Measurements from ENCODE around the gene MRPL14. TPM values are rescaled to one million over a fixed set of nuclear protein-coding genes. Genes with fewer than 3 reads are reported as not detected.
"Not testable (repeated sequence)": the region's sequence is repeated elsewhere in the genome, so short reads cannot be mapped to it uniquely, and the experiment has no call there.

The MRPL14 gene
- total RNA-seq, 1 donor from 2014 or later, result 70.8 TPM

DNA sequence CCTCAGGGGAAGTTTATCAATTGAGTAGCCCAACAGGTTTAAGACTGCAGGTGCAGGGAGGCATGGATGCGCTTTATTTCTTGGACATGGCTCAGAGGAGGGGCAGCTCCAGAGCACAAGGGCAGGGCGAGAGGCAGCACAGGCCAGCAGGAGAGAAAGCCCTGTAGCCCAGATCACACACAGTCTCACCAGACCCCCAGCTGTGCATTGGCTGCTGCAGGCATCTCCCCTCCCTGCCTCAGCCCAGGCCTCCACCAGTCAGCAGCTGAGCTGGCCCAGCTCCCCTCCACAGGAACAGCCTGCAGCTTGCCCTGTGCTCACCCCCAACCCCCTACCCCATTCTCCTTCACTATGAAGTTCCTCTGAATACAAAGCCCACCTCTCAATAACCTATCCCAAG lies 24.7 kb downstream of the MRPL14 start:
- DNase-seq (ENCODE audit: low read depth, low spot score), result no peak

DNA sequence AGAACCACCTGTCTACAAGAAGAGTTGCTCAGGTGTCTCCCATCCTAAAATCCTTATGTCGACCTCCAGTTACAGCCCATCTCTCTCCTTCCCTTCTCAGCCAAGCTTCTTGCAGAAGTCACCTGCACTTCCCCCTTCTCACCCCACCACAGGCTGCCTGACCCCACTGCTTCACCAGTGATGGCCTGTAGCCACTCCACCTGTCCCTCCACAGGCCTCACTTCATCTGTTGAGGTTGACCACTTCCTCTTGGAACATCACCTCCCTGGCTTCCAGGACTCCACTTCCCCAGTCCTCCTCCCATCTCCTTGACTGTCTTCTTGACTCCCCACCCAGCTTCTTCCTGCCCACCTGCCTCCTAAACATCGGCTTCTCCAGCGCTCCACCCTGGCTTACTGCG lies 25.4 kb downstream of the MRPL14 start:
- no peak for DNase-seq (ENCODE audit: low read depth, low spot score)

DNA sequence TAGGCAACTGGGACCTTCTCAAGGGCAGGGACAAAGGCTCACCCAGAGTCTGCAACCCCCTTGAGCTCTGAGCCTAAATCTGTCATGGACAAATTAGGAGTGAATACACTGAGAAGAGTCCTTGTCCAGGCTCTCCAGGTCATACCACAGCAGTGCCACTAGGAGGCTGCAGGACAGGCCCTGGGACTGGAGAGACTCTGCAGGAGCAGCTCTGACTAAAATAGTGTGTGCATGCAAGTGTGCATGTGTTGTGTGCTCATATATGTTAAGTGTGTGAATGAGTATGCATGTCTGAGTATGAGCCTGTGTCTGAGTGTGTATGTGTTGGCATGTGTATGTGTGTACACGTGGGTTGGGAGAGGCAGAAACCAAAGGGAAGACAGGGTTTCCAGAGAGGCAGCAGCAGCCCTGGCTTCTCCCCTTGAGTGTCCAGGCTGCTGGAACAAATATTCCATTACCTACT lies 27.1 kb downstream of the MRPL14 start:
- DNase-seq (ENCODE audit: low read depth, low spot score), result peak; percentile 24

DNA sequence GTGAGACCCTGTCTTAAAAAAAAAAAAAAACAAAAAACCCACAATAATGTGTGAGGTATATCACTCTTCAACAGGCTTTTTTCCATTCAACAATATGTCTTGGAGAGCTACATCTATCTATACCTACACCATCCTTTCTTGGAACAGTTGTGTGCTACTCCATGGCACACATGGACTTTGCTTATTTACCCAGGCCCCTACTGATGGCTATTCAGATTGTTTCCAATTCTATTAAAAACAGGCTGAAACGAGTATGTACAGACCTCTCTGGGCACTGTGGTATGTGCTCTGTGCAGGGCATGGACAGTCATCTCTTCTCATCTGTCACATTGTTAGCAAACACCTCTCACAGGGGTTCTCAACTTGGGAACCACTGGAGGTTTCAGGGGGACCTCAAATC lies 28.1 kb downstream of the MRPL14 start:
- no peak for DNase-seq (ENCODE audit: low read depth, low spot score)

DNA sequence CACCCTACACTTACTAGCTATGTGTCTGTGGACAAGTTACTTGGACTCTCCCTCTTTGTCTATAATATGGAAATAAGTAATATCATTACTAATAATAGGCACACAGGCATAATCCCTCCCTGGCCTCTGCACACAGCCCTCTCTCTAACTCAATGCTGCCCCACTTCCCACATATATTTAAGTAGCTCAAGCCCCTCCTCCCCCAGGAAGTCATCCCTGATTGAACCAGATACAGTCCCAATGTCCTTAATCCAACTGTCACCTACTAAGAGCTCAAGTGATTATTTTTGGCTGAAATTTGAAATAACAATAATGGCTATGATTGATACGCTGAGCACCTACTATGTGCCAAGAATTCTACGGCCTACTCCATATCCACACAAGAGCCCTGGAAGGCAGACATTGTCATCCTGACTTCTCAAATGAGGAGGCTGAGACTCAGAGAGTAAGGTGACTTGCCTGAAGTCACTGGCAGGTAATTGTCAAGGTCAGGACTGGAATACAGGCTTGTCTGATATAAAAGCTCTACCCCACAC lies 29.4 kb downstream of the MRPL14 start:
- no peak for DNase-seq (ENCODE audit: low read depth, low spot score)

DNA sequence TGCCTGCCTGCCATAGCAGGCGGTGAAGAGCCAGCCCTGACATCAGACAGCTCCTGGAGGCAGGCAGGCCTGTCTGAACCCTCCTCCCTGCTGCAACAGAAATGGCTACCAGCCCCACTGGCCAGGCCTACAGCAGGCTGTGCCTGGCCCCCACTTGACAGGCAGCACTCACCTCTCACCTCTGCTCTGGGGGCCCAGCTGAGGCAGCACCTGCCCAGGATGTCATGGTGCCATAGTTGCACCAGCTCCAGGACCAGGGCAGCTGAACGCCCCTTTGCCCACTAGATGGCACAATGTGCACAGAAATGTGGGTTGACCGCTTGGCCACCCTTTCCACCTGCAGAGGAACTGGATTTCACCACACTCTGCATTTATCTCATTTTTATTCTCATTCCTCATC lies 30.6 kb downstream of the MRPL14 start:
- peak; percentile 27 for DNase-seq (ENCODE audit: low read depth, low spot score)

DNA sequence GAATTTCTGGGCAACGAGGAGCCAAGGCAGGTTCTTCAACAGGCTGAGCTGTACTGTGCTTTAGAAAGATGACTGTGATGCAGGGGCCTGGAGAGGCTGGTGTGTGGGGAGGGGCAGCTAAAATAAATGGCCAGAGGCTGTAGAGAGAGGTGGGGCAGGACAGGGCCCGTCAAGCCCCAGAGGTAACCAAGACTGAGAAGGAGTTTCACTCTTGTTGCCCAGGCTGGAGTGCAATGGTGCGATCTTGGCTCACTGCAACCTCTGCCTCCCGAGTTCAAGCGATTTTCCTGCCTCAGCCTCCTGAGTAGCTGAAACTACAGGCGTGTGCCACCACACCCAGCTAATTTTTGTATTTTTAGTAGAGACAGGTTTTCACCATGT lies 32.0 kb downstream of the MRPL14 start:
- DNase-seq (ENCODE audit: low read depth, low spot score), result not testable (repeated sequence)

DNA sequence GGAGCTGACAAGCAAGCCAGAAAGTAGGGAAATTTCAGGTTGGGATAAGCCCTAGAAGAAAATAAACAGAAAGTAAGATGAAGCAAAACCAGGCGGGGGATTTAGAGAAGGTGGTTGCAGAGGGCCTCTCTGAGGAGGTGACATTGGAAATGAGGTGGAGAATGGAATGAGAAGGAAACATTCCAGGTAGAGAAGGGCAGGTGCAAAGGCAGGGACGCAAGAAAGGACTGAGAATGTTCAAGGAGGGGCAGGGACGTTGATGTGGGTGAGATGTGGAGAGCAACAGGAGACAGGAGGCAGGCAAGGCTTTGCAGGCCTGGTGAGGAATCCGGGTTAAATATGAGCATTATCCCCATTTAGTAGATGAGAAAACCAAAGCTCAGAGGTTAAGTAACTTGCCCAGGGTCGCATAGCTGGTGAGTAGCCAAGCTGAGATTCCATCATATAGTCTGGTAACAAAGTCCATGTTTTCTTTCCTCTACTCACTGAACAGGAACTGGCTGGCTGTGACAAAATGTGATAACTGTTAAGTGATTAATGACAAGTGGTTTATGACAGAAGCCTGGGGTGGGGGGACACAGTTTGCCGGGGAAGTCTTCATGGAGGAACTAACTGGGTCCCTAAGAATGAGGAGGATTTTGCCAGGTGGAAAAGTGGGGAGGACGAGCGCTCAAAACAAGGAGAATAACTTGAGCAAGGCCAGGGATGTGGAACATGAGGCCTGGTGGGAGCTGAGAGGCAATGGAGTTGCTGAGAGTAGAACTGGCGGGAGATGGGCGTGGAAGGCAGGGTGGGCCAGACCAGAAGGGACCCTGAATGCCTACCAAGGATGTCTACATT lies 32.6 kb downstream of the MRPL14 start:
- no peak for DNase-seq (ENCODE audit: low read depth, low spot score)

DNA sequence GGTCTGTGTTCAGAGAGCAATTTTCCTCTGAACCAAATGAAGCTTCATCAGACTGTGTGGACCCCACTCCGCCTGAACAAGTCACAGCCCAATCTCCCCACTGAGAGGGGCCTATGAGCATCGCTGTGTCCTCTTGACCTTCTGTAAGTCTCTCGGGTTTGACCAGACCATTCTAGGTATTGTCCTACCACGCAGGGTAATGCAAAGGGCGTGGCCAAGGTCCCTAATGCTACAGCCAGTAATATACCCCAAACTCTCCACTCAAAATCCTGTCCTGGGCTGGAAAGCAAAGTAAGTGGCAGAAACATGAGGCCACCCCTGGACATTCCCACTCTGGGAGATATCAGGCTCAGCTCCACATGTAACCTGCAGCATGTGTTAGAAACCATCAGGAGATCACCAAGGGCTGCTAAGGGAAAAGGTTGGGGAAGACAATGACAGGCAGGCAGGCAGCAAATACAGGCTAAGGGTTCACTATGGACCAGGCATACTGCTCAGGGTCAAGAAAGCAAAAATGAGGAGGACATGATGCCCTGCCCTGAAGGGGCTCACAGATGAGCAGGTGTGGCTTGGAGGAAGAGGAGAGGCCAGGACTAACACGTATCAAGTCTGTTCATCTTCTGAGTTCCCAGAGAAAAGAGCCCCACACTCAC lies 33.4 kb downstream of the MRPL14 start:
- DNase-seq (ENCODE audit: low read depth, low spot score), result no peak

DNA sequence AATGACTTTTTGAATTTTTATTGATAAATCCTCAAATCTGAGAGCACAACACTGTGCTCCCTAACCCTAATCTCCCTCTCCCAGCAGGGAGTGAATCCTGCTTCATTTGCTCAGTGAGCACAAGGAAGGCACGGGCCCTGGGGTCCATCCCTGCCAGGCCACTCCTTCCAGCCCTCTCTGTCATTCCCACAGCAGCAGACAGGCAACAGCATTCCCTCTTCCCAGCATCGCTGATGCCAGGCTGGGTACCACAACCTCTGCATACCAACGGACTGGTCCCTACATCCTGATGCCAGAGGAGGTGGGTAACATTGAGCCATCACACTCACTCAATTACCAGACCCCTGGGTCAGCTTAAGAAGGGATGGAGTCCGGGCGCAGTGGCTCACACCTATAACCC lies 34.2 kb downstream of the MRPL14 start:
- no peak for DNase-seq (ENCODE audit: low read depth, low spot score)

DNA sequence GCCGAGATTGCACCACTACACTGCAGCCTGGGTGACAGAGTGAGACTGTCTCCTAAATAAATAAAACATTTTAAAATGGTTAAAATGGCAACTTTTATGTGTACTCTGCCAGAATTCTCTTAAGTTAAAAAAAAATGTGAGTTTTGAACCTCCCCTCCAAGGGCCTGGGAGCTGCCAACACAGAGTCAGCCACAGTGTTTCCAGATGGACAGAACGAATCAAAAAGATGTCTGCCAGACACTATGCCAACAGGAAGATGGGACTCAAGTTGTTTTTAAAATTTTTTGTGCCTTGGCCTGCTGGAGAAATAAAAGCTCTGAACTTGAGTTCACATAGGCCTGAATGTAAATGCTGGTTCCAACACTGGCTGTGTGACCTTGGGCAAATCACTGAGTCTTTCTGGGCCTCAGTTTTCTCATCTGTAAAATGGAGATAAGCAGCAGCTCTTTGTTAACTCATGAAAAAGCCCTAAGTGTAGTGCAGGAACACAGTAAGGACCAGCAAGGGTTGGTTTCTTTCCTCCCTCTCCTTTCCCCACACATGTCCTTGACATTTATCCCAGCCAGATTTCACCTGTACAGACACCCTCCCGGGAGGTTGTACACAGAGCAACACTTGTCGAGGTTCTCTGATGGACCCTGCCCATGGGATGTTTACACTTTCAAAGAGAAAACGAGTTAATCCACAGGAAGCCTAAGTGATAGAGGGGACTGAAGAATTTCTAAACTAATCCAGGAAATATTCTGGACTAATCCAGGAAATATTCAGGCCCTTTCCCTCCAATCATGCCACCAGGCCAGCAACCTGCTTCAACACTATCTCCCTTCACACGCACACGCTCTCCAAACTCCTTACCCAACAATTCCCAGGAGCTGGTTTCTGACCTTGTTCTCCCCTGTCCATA lies 35.0 kb downstream of the MRPL14 start:
- no peak for DNase-seq (ENCODE audit: low read depth, low spot score)

DNA sequence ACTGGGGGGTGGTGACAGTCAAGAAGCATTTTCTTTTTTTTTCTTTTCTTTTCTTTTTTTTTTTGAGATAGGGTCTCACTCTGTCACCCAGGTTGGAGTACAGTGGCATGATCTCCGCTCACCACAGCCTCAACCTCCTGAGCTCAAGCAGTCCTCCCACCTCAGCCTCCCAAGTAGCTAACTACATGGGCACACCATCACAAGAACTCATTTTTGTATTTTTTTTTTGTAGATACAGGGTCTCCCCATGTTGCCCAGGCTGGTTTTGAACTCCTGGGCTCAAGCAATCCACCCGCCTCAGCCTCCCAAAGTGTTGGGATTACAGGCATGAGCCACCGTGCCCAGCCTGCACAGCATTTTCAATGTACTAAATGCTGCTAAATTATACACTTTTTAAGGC lies 35.9 kb downstream of the MRPL14 start:
- not testable (repeated sequence) for DNase-seq (ENCODE audit: low read depth, low spot score)

DNA sequence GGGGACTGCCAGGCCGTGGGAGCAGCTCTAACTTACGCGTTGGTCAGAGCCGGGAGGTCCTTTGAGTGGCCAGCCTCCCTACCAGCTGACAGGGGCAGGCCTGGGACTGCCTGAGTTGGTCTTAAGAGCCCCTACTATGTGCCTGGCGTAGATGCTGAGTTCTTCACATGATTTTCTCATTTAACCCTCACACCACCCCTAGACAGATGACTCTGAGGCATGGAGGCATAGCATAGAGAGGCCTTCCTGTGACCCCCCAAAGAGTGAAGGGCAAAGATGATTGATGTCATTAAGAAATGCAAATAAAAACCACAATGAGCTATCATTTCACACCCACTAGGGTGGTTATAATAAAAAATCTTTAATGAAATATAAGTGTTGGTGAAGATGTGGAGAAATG lies 36.8 kb downstream of the MRPL14 start:
- DNase-seq (ENCODE audit: low read depth, low spot score), result no peak

DNA sequence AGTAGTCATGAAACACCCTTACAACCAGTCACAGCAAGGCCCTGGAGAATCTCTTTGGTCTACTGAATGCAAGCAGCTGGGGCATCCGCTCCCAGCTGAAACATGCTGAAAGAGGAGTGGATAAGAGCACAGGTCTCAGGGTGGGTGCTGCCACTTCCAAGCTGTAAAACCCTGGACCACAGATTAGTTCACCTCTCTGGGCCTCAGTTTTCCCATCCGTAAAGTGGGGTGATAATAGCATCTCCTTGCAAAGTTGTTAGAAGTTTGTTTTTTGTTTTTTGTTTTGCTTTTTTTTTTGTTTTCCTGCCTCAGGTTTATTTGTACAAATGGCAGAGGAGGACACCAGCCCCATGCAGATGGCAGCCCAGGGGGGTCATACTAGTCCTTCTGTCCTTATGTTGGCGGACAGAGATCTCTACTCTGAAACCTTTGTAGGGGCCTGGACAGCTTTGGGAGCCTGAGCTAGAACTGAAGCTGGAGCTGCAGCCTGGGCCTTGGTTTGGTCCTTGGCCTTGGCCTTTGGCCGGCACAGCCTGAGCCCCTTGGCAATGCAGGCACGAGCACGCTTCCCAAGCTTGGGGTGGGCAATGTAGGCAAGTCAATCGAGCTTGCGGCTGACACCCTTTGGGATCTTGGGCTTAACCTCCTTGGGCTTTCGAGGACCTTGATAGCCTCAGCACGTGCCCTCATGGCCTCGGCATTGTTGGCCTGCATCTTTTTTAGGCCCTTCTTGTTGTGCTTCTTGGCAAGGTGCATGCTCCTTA lies 38.2 kb downstream of the MRPL14 start:
- DNase-seq (ENCODE audit: low read depth, low spot score), result no peak

DNA sequence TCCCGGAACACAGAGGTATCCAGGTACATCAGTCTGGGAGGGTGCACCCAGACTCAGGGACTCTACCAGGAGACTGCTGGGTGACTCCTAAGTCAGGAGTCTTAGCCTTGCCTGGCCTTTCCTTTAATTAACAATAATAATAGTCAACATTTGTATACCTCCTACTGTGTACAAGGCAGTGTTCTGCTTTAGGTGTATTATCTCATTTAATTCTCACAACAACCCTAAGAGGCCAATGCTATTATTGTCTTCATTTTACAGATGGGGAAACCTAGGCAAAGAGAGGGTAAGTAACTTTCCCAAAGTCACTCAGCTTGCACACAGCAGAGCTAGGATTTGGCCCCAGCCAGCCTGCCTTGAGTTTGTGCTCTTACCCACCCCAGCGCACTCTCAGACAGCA lies 39.6 kb downstream of the MRPL14 start:
- no peak for DNase-seq (ENCODE audit: low read depth, low spot score)

DNA sequence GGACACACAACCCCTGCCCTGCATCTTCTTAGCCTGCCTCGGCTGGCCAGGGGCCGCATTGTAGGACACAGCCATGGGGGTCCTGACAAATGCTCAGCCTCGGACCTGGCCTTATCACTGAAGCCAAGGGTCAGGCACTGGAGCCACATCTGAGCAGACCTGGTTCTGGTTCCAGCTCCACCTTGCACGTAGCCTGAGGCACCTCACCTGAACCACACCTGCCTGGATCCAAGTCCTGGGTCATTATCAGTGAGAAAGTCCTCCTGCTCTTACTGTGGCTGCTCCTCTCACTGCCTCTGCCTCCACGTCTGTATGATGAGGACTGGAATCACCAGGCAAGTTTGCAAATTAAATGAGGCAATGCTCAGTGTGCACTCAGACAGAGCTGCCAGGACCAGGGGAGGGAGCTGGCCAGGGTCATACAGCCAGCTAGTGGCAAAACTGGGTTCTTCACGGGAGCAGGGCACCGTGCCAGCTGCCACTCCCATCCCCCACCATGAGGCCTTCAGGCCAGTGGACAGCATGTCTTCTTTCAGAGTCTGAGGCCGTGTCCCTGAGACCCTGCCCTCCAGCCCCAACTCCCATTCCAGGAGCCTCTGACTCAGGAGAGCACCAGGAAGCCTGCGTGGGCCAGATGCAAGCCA lies 40.2 kb downstream of the MRPL14 start:
- no peak for DNase-seq (ENCODE audit: low read depth, low spot score)

DNA sequence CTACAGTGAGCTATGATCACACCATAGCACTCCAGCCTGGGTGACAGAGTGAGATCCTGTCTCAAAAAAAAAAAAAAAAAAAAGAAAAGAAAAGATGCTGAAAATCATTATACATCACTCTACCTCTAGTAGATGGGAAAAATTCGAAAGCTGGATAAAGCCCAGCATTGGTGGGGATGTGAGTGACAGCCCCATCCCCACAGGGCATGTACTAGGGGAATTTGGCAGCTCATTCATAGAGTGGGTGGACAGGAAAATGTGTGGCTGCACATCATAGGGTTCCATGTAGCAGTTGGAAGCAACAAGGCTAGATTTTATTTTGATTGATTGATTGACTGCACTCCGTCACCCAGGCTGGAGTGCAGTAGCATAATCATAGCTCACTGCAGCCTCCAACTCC lies 42.0 kb downstream of the MRPL14 start:
- DNase-seq (ENCODE audit: low read depth, low spot score), result no peak

DNA sequence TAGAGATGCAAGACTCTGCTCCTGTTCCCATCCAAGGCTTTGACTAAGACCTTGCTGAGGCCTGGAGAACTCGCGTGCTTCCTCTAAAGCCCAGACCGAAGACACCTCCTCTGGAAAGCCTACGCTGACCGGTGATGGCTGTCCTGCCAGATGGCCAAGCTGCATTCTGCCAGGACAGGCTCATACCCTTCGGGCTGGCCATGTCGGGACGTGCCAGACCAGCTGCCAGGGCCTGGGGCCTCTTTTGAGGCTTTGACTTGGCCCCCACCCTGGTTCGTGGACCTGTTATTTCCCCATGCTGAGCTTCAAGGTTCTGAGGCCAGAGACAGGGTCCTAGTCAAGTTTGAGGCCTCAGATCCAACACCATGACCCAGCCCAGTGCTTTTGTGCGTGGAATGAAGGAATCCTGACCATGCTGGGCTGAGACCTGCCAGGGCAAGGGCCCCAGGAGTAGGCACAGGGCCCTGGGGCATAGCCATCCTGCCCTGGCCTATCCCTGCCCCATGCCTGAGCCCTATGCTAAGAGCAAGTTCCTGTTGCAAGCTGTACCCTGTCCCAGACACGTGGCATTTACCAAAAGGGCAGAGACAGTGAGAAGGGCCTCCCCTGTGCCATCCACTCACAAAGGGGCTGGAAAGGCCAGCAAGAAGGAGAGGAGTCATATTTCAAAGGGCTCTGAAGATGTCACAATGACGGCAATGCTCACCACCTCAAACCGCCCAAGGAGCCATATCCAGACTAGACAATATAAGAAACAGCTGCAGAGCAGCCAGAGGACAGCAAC lies 42.8 kb downstream of the MRPL14 start:
- no peak for DNase-seq (ENCODE audit: low read depth, low spot score)

DNA sequence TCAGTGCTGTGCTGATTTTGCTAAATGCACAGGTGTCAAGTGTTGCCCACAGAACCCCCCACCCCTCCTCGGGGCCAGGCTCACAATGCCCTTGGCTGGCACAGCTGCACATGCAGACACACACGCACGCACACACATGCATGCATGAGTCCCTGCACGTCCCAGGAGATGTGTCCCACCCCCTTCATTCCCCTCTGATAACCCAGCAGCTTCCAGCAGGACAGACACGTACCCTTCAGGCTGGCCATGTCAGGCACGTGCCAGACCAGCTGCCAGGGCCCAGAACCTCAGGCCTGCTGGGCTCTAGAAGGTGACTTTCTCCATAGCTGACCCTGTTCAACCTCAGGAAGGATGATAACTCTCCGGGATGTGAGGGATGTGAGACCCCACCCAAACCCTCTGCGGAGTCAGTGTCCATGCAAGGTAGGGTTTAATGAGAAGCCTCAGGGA lies 44.4 kb downstream of the MRPL14 start:
- DNase-seq (ENCODE audit: low read depth, low spot score), result no peak

DNA sequence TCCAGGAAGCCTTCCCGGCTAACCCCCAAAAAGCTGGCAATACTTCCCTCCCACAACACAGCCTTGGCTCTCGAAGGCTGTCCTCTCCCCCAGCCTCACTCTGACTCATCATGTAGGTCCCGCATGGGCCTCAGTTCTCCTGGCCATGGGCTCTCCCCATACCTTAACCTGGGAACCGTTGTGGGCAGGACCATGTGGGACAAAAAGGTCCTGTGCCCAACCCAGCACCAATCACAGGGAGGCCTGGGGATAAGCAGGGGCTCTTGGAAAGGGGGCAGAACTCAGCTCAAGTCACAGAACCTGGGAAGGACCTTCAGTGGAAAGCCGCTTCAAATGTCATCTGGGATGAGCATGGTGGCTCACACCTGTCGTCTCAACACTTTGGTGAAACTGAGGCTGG lies 45.5 kb downstream of the MRPL14 start:
- DNase-seq (ENCODE audit: low read depth, low spot score), result no peak
